ENCODE data around the gene RGSL1.

- peak; percentile 77 for TF ChIP-seq CTCF (IDR thresholded peaks at IDR 0.05)
- TF ChIP-seq TCF7L2 (IDR thresholded peaks at IDR 0.05; ENCODE audit: low read depth, low read length), result no peak
- TF ChIP-seq REST (IDR thresholded peaks at IDR 0.05; ENCODE audit: insufficient read depth in 1 of 2, low read depth in 2 of 2, low read length in 1 of 2), result no peak
- TF ChIP-seq POLR2AphosphoS5 (IDR thresholded peaks at IDR 0.05; ENCODE audit: low read depth, low read length), result no peak
Observed at GRCh38 chr1:182446033-182446669, 3.8 kb upstream of the RGSL1 start.

All from Panc1 (cell line).